ENCODE measurements around the gene ZNF148. TPM values are rescaled to one million over a fixed set of nuclear protein-coding genes. Genes with fewer than 3 reads are reported as not detected.
A peak's percentile ranks its signal among the peaks of the same experiment; 100 is the strongest.

The ZNF148 gene
- total RNA-seq, 1 donor from 2014 or later, result 44.5 TPM

GRCh38 chr3:125386811-125387210 is 11.7 kb upstream of the ZNF148 start:
- H3K27ac ChIP-seq (ENCODE audit: low read depth, low read length), result no peak overlapping the region
- DNase-seq (ENCODE audit: low read depth), result peak; percentile 74
- Mint-ChIP-seq H3K36me3 (ENCODE audit: low read depth, unreplicated experiment) (no peaks in the 10 kb centered on the region), H3K9me3 (ENCODE audit: unreplicated experiment) (no peaks in the 10 kb centered on the region), H3K4me1 (ENCODE audit: low read depth, unreplicated experiment) (peaks cover 6% of the 10 kb centered on the region), H3K27me3 (ENCODE audit: low read depth, unreplicated experiment) (peaks cover 4% of the 10 kb centered on the region), H3K4me3 (ENCODE audit: unreplicated experiment) (no peak overlapping the region), H3K27ac (ENCODE audit: unreplicated experiment) (no peak overlapping the region)
- TF ChIP-seq EZH2 (IDR thresholded peaks at IDR 0.05; ENCODE audit: insufficient read depth, low read length), result no peak
- peaks cover 7% of the 10 kb centered on the region for H3K4me1 ChIP-seq (ENCODE audit: insufficient read depth, low read length)
- H3K9me3 ChIP-seq (ENCODE audit: insufficient read depth, low read depth, low read length), result no peaks in the 10 kb centered on the region
- H3K4me3 ChIP-seq (ENCODE audit: insufficient read depth, low read depth, low read length), result no peak overlapping the region
- H3K79me2 ChIP-seq (ENCODE audit: insufficient read depth, low read length), result no peaks in the 10 kb centered on the region
- peak overlapping the region; percentile 58 for H3K4me2 ChIP-seq (ENCODE audit: low read length)
- no peaks in the 10 kb centered on the region for H4K20me1 ChIP-seq (ENCODE audit: insufficient read depth, low read length)
- no peaks in the 10 kb centered on the region for H3K36me3 ChIP-seq (ENCODE audit: insufficient read depth, low read length)
- peak overlapping the region; percentile 64 for H2AFZ ChIP-seq (ENCODE audit: low read depth, low read length)
- no peaks in the 10 kb centered on the region for H3K27me3 ChIP-seq (ENCODE audit: insufficient read depth, low read length)
- no peak overlapping the region for H3K9ac ChIP-seq (ENCODE audit: low read length)
- FAIRE-seq, result no peak

DNA sequence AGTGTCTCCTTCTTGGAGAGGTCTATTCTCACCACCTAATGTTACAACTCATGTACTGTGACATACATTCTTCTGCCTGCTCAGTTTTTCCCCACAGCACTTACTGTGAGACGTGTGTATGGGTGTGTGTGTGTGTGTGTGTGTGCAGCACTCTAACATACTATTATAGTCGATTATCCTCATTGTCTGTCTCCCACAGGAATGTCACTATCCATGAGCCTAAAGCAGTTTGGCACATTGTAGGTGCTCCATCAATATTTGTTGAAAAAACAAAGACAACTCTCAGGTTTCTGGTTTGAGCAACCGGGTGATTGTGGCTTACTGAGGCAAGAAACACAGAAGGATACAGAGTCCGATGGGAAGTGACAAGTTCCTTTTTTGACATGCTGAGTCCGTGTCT is 8.6 kb upstream of the ZNF148 start:
- no peak for DNase-seq (ENCODE audit: low read depth)
- no peak for FAIRE-seq
- H3K27me3 ChIP-seq (ENCODE audit: insufficient read depth, low read length), result no peaks in the 10 kb centered on the region
- Mint-ChIP-seq H3K36me3 (ENCODE audit: low read depth, unreplicated experiment) (no peaks in the 10 kb centered on the region), H3K27ac (ENCODE audit: unreplicated experiment) (no peak overlapping the region), H3K9me3 (ENCODE audit: unreplicated experiment) (no peaks in the 10 kb centered on the region), H3K27me3 (ENCODE audit: low read depth, unreplicated experiment) (no peaks in the 10 kb centered on the region), H3K4me1 (ENCODE audit: low read depth, unreplicated experiment) (peaks cover 11% of the 10 kb centered on the region), H3K4me3 (ENCODE audit: unreplicated experiment) (no peak overlapping the region)
- H4K20me1 ChIP-seq (ENCODE audit: insufficient read depth, low read length), result no peaks in the 10 kb centered on the region
- no peak overlapping the region for H3K27ac ChIP-seq (ENCODE audit: low read depth, low read length)
- no peak overlapping the region for H3K9ac ChIP-seq (ENCODE audit: low read length)
- H3K4me3 ChIP-seq (ENCODE audit: insufficient read depth, low read depth, low read length), result no peak overlapping the region
- H3K79me2 ChIP-seq (ENCODE audit: insufficient read depth, low read length), result no peaks in the 10 kb centered on the region
- H3K4me2 ChIP-seq (ENCODE audit: low read length), result no peak overlapping the region
- no peaks in the 10 kb centered on the region for H3K9me3 ChIP-seq (ENCODE audit: insufficient read depth, low read depth, low read length)
- H2AFZ ChIP-seq (ENCODE audit: low read depth, low read length), result no peak overlapping the region
- peaks cover 10% of the 10 kb centered on the region for H3K4me1 ChIP-seq (ENCODE audit: insufficient read depth, low read length)
- TF ChIP-seq EZH2 (IDR thresholded peaks at IDR 0.05; ENCODE audit: insufficient read depth, low read length) (no peak), CTCF (IDR thresholded peaks at IDR 0.05; ENCODE audit: insufficient read depth, low read depth, low read length) (no peak)
- no peaks in the 10 kb centered on the region for H3K36me3 ChIP-seq (ENCODE audit: insufficient read depth, low read length)

DNA sequence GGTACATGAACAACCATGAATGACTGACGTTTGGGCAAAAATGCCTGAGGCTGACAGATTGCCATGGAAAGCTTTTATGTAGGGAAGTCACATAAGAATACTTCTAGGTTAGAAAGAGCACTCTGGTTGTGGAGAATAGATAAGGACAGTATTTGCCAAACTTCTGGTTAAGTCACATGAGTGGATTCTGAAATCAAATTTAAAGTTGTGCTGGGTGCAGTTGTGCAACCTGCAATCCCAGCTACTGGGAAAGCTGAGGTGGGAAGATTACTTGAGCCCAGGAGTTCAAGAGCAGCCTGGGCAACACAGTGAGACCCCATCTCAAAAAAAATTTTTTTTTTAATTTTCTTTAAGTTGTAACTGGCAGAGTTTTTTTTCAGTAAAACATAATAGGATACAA is 7.2 kb upstream of the ZNF148 start:
- no peaks in the 10 kb centered on the region for H3K27me3 Mint-ChIP-seq (ENCODE audit: low read depth, unreplicated experiment)
- no peaks in the 10 kb centered on the region for H3K9me3 ChIP-seq (ENCODE audit: insufficient read depth, low read depth, low read length)
- no peak overlapping the region for H3K4me3 ChIP-seq (ENCODE audit: insufficient read depth, low read depth, low read length)
- H3K36me3 ChIP-seq (ENCODE audit: insufficient read depth, low read length), result no peaks in the 10 kb centered on the region
- H3K4me1 Mint-ChIP-seq (ENCODE audit: low read depth, unreplicated experiment), result peaks cover 11% of the 10 kb centered on the region
- H3K79me2 ChIP-seq (ENCODE audit: insufficient read depth, low read length), result no peaks in the 10 kb centered on the region
- no peak overlapping the region for H3K4me2 ChIP-seq (ENCODE audit: low read length)
- DNase-seq (ENCODE audit: low read depth) (no peak), FAIRE-seq (no peak)
- no peak overlapping the region for H3K27ac ChIP-seq (ENCODE audit: low read depth, low read length)
- no peak overlapping the region for H3K27ac Mint-ChIP-seq (ENCODE audit: unreplicated experiment)
- TF ChIP-seq EZH2 (IDR thresholded peaks at IDR 0.05; ENCODE audit: insufficient read depth, low read length) (no peak), CTCF (IDR thresholded peaks at IDR 0.05; ENCODE audit: insufficient read depth, low read depth, low read length) (no peak)
- H3K9ac ChIP-seq (ENCODE audit: low read length), result no peak overlapping the region
- no peaks in the 10 kb centered on the region for H3K9me3 Mint-ChIP-seq (ENCODE audit: unreplicated experiment)
- peaks cover 10% of the 10 kb centered on the region for H3K4me1 ChIP-seq (ENCODE audit: insufficient read depth, low read length)
- H2AFZ ChIP-seq (ENCODE audit: low read depth, low read length), result no peak overlapping the region
- no peaks in the 10 kb centered on the region for H3K36me3 Mint-ChIP-seq (ENCODE audit: low read depth, unreplicated experiment)
- H4K20me1 ChIP-seq (ENCODE audit: insufficient read depth, low read length), result no peaks in the 10 kb centered on the region
- H3K27me3 ChIP-seq (ENCODE audit: insufficient read depth, low read length), result no peaks in the 10 kb centered on the region
- H3K4me3 Mint-ChIP-seq (ENCODE audit: unreplicated experiment), result no peak overlapping the region

All from astrocyte (in vitro differentiated cells and primary cell).